K562 (cell line): ENCODE results near the gene ATG10. TPM values are rescaled to one million over a fixed set of nuclear protein-coding genes. Genes with fewer than 3 reads are reported as not detected.
A peak's percentile ranks its signal among the peaks of the same experiment; 100 is the strongest.
"Not testable (repeated sequence)": the region's sequence is repeated elsewhere in the genome, so short reads cannot be mapped to it uniquely, and the experiment has no call there.

Experiments
- ATAC-seq: fragments of 200-7000 bp; cut with Tn5 transposase; 3 replicates; pipeline ENCODE4 v1.9.1; 2020; ENCODE audit warnings: moderate library complexity
- BruUV-seq: library from RNA; stranded (reverse); fragments of 400-500 nt; replicated peaks from 2 replicates; lab custom pipeline; 2021; lab: Mats Ljungman, UMichigan
- CTCF ChIA-PET: fragments of 300-600 bp; formaldehyde crosslinking; extraction: SDS; loops from one replicate; lab custom pipeline; 2021; ENCODE audit warnings: low intra/inter-chr PET ratio; lab: Yijun Ruan, JAX
- POLR2A ChIA-PET: fragments of 300-600, 350-650 bp; sonication (Branson Sonifier 250); formaldehyde crosslinking; extraction: SDS; loops from one replicate; lab custom pipeline; 2021; ENCODE audit warnings: antibody characterized with exemption, inconsistent platforms; lab: Yijun Ruan, JAX
- DNase-seq, 4 experiments: peaks; one replicate each; pipeline versions ENCODE4 v3.0.0 to v3.0.0-alpha.2; 2011 to 2018; ENCODE audit warnings: low spot score in 3 of 4, mixed read lengths in 3 of 4; ENCODE audit errors: extremely low read depth in 1 of 4
- FAIRE-seq: peaks from 2 replicates; lab custom pipeline; 2011; peaks lifted over from hg19 to GRCh38; lab: Jason Lieb, UNC
- H2AFZ ChIP-seq: 2 replicates; pipeline ENCODE4 v1.6.0; 2011; ENCODE audit warnings: low read depth, low read length, control low read depth, inconsistent platforms
- H3K27ac ChIP-seq: fragments of 200-600 bp; 3 replicates; pipeline ENCODE4 v1.8.0; 2011; ENCODE audit warnings: low read depth, mild to moderate bottlenecking, control low read depth, inconsistent platforms, low read length, moderate library complexity, mixed read lengths; ENCODE audit errors: extremely low read depth
- H3K27me3 ChIP-seq, 2 experiments: fragments of 300-600 bp in 1 of 2; 2 replicates in 1 of 2; 3 replicates in 1 of 2; pipeline versions ENCODE4 v1.6.0 to v1.8.0; 2011; ENCODE audit warnings: inconsistent platforms in 2 of 2, low read length in 2 of 2, mild to moderate bottlenecking in 1 of 2, mixed read lengths in 1 of 2, moderate library complexity in 1 of 2; ENCODE audit not compliant: control insufficient read depth in 2 of 2, insufficient read depth in 2 of 2
- H3K36me3 ChIP-seq: fragments of 300-600 bp; 3 replicates; pipeline ENCODE4 v1.8.0; 2011; ENCODE audit warnings: mild to moderate bottlenecking, low read length, inconsistent platforms; ENCODE audit not compliant: control insufficient read depth, insufficient read depth
- H3K4me1 ChIP-seq, 2 experiments: fragments of 200-600 bp in 1 of 2; replicated peaks in 1 of 2; 2 replicates in 1 of 2; 3 replicates in 1 of 2; pipeline versions ENCODE4 v1.5.1 to v1.8.0; 2011; ENCODE audit warnings: inconsistent platforms in 2 of 2, low read length in 2 of 2, mild to moderate bottlenecking in 1 of 2, mixed read lengths in 1 of 2, moderate library complexity in 1 of 2; ENCODE audit not compliant: control insufficient read depth in 2 of 2, insufficient read depth in 2 of 2
- H3K4me2 ChIP-seq: 2 replicates; pipeline ENCODE4 v1.6.1; 2011; ENCODE audit warnings: low read length, control low read depth, inconsistent platforms, mixed read lengths; ENCODE audit not compliant: insufficient read depth
- H3K4me3 ChIP-seq: fragments of 200-600 bp; sonication (generic), shearing (Covaris generic); 2 replicates; pipeline ENCODE4 v1.5.1; 2016; ENCODE audit warnings: control low read depth, inconsistent platforms
- H3K79me2 ChIP-seq: fragments of 200-600 bp; 3 replicates; pipeline ENCODE4 v1.8.0; 2011; ENCODE audit warnings: low read length, inconsistent platforms; ENCODE audit not compliant: control insufficient read depth, insufficient read depth
- H3K9ac ChIP-seq, 2 experiments: 2 replicates each; pipeline versions ENCODE4 v1.6.0 to v1.6.1; 2011; ENCODE audit warnings: low read depth in 2 of 2, low read length in 2 of 2, control low read depth in 1 of 2, inconsistent platforms in 1 of 2, mild to moderate bottlenecking in 1 of 2, mixed read lengths in 1 of 2; ENCODE audit not compliant: insufficient read depth in 1 of 2
- H3K9me1 ChIP-seq: one replicate; pipeline ENCODE4 v1.6.0; 2011; ENCODE audit warnings: inconsistent platforms, mild to moderate bottlenecking, low read length, moderate library complexity; ENCODE audit not compliant: control insufficient read depth, insufficient read depth
- H3K9me3 ChIP-seq: replicated peaks from 2 replicates; pipeline ENCODE4 v1.5.1; 2011; ENCODE audit warnings: low read depth, low read length, inconsistent platforms; ENCODE audit not compliant: control insufficient read depth, insufficient read depth
- H4K20me1 ChIP-seq: replicated peaks from 2 replicates; pipeline ENCODE4 v1.6.1; 2011; ENCODE audit warnings: low read length, inconsistent platforms, mixed read lengths; ENCODE audit not compliant: control insufficient read depth, insufficient read depth
- CEBPB ChIP-seq: fragments of 450-650 bp; IDR thresholded peaks from 2 replicates; pipeline ENCODE4 v1.6.1; 2016; ENCODE audit warnings: missing genetic modification characterization, missing compliant biosample characterization
- POLR2AphosphoS2 ChIP-seq: IDR thresholded peaks from 2 replicates; pipeline ENCODE4 v1.6.1; 2012; ENCODE audit warnings: low read length, improper control_type of control experiment
- POLR2G ChIP-seq: fragments of 200-400 bp; formaldehyde crosslinking; IDR thresholded peaks from 2 replicates; pipeline ENCODE4 v1.6.1; 2017; ENCODE audit warnings: low read depth, mild to moderate bottlenecking, antibody characterized with exemption, low read length, moderate library complexity
- RBFOX2 ChIP-seq: fragments of 200-400 bp; formaldehyde crosslinking; IDR thresholded peaks from 2 replicates; pipeline ENCODE4 v1.6.1; 2017; ENCODE audit warnings: low read depth, mild to moderate bottlenecking, low read length, moderate library complexity
- whole genome bisulfite sequencing: fragments of 100-300 bp; shearing (Covaris generic); methylation state at CpG from one replicate; pipeline ENCODE4 v1.1.6; 2016; ENCODE audit warnings: low coverage, mixed read lengths; ENCODE audit not compliant: insufficient coverage; ENCODE audit errors: missing lambda C conversion rate; 5-methylcytosine and 5-hydroxymethylcytosine counted together
- in situ Hi-C: fragments of 300-500 bp; cut with MboI; formaldehyde crosslinking; loops from 4 replicates; pipeline ENCODE4 v1.15.0; 2018; ENCODE audit warnings: inconsistent platforms, mixed read lengths
- intact Hi-C: fragments of 100-400 bp; cut with micrococcal nuclease; formaldehyde crosslinking; loops from 2 replicates; pipeline ENCODE4 v1.14.2; 2022
- polyA plus RNA-seq, 8 experiments: library from polyadenylated mRNA; depleted of rRNA in 4 of 8; stranded (reverse) in 5 of 8; unstranded in 3 of 8; fragments of >200 nt; fragmentation: Nextera tagmentation in 2 of 8; fragmentation: Illumina TruSeq in 1 of 8; extraction: Ambion mirVana in 2 of 8; extraction: Trizol in 1 of 8; gene quantifications; 2 replicates each; pipeline versions ENCODE4 v1.2.1 to v1.2.3, GENCODE V29; 2011 to 2014; ENCODE audit warnings: inconsistent platforms in 1 of 8, missing spikeins in 1 of 8
- total RNA-seq, 7 experiments: library from RNA; depleted of rRNA in 6 of 7; stranded (reverse); fragments of >200 nt in 6 of 7; fragmentation: Illumina TruSeq in 2 of 7; extraction: Trizol in 2 of 7; gene quantifications; 2 replicates each; pipeline versions ENCODE4 v1.2.1 to v1.2.3, GENCODE V29; 2011 to 2021; ENCODE audit warnings: low replicate concordance in 1 of 7

ATG10 gene
- total and polyA plus RNA-seq, 9 of the 15 experiments (the other 6 are each of a cell fraction or from before 2014, with no cell fraction given): 7.0 to 18.8 (median 14.6) TPM

DNA sequence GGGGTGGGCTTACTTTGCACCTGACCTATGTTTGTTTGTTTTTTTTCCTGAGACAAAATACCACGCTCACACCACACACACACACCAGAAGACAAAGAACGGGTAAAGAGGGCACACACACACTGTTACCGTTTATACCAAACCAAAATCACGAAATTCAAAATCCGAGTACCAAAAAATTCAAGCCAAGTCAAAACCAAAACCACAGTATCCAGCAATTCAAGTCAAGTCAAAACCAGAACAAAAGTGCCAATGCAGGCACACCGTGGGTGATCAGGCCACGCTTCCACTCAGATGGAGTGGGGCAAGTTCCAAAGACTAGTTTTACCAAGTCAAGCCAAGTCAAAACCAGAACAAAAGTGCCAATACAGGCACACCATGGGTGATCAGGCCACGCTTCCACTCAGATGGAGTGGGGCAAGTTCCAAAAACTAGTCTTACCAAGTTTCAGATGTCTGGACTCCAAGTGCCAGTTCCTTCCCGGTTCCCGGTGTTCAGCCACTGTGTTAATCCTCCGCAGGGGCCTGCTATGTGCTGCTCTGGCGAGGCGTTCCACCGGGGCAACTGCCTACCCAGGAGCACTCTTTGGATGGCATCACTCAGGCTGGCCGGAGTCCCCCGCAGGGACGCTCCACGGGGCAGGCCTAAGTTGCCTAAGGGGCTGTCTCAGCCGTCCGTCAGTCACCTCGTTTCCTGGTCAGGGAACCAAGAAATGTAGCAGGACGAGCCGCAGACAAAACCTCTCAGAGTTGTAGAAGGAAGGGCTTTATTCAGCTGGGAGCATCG, 300.9 kb downstream of the ATG10 start:
- FAIRE-seq, CTCF ChIA-PET, H3K4me3 ChIP-seq, H4K20me1 ChIP-seq, H3K9me1 ChIP-seq, H3K9ac ChIP-seq, in situ Hi-C loops, intact Hi-C loops, DNase-seq, H2AFZ ChIP-seq, H3K27ac ChIP-seq, POLR2A ChIA-PET, H3K27me3 ChIP-seq, BruUV-seq, H3K9me3 ChIP-seq, H3K4me2 ChIP-seq: not testable (repeated sequence)
- Histone ChIP-seq H3K79me2 (peaks cover 26% of the 10 kb centered on the region), H3K4me1 (peaks cover 11 to 12% of the 10 kb centered on the region in 2 experiments; a peak in 4 of 5 replicates), H3K36me3 (peaks cover 34% of the 10 kb centered on the region)
- 85% methylated on average over 23 of the region's 24 CpGs for WGBS
- peak; percentile 72 for TF ChIP-seq POLR2G
- TF ChIP-seq RBFOX2: 0 out of 2 replicates have a peak, but pooled peaks have one; percentile 39
- 0 out of 2 replicates have a peak, but pooled peaks have one; percentile 12 for TF ChIP-seq POLR2AphosphoS2
- ATAC-seq: peak; percentile 5; the same call in 1 of the 3 replicates

DNA sequence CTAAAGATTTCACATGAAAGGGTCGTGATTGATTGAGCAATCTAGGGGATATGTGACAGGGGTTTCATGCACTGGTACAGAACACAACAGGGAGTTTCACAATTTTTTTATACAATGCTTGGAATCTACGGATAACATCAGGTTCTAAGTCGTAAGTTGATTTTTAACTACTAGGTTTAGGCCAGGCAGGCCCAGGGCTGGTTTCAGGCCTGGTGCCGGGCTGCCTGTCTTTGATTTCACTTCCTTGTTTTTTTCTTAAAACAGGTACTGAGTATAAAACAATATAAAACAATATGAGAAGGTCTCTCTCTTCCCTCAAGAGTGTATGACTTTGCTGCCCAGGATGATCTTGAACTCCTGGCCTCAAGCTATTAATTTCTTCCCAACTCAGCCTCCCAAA, 301.6 kb downstream of the ATG10 start:
- Histone ChIP-seq H3K4me1 (peaks cover 11 to 16% of the 10 kb centered on the region in 2 experiments; a peak in 4 of 5 replicates), H3K36me3 (peaks cover 34% of the 10 kb centered on the region)
- in situ Hi-C loops, H3K4me2 ChIP-seq, FAIRE-seq, H4K20me1 ChIP-seq, H3K4me3 ChIP-seq, H3K27me3 ChIP-seq: not testable (repeated sequence)
- TF ChIP-seq CEBPB (tag): peak; percentile 31; the same call in 1 of the 2 replicates
- TF ChIP-seq, all 486 proteins: peak for 1; not testable (repeated sequence) for 485
- ATAC-seq, H2AFZ ChIP-seq, BruUV-seq, H3K9ac ChIP-seq, H3K9me3 ChIP-seq, H3K9me1 ChIP-seq, H3K27ac ChIP-seq, CTCF ChIA-PET, intact Hi-C loops, DNase-seq: not testable (repeated sequence)
- 67% methylated on average over 4 of the region's 4 CpGs for WGBS
- H3K79me2 ChIP-seq: peaks cover 33% of the 10 kb centered on the region
- POLR2A ChIA-PET: interaction anchor here (1.7 kb wide), 1 partner anchor 16 kb away, joined by 7 read pairs; no protein-coding TSS in a partner anchor
